ENCODE results near the gene LGR4. TPM values are rescaled to one million over a fixed set of nuclear protein-coding genes. Genes with fewer than 3 reads are reported as not detected.
A peak's percentile ranks its signal among the peaks of the same experiment; 100 is the strongest.
"Not testable (repeated sequence)": the region's sequence is repeated elsewhere in the genome, so short reads cannot be mapped to it uniquely, and the experiment has no call there.

LGR4 gene
- total and polyA plus RNA-seq, 10 of the 15 experiments (the other 5 are each of a cell fraction or from before 2014, with no cell fraction given) = under 0.01 to 0.64 (median 0.04) TPM; not detected in 5

- H4K20me1 ChIP-seq (ENCODE audit: control insufficient read depth, insufficient read depth); H3K27me3 ChIP-seq (replicated peaks in 1 of 2; ENCODE audit: control insufficient read depth in 2 of 2, insufficient read depth in 2 of 2, low read length in 1 of 2); BruUV-seq (replicated peaks); ATAC-seq; H3K9ac ChIP-seq (ENCODE audit: control insufficient read depth, insufficient read depth, low read length); intact Hi-C loops (cut with micrococcal nuclease; ENCODE audit: unreplicated experiment); FAIRE-seq; H3K4me1 ChIP-seq (ENCODE audit: control insufficient read depth, insufficient read depth, low read length); H3K36me3 ChIP-seq (ENCODE audit: control insufficient read depth in 2 of 2, insufficient read depth in 2 of 2, low read length in 1 of 2); H3K27ac ChIP-seq (ENCODE audit: control insufficient read depth, insufficient read depth); RAD21 ChIA-PET (ENCODE audit: unreplicated experiment); H3K79me2 ChIP-seq (ENCODE audit: control insufficient read depth, insufficient read depth, low read length); H3K4me2 ChIP-seq (ENCODE audit: control insufficient read depth, insufficient read depth); H3K4me3 ChIP-seq; POLR2A ChIA-PET; H3K9me3 ChIP-seq (replicated peaks; ENCODE audit: control insufficient read depth, insufficient read depth, low read length); H2AFZ ChIP-seq (ENCODE audit: control insufficient read depth, low read depth, low read length); in situ Hi-C loops (cut with MboI); DNase-seq (ENCODE audit: low read depth, low spot score); SMC1A ChIA-PET (ENCODE audit: uncharacterized antibody, unreplicated experiment): not testable (repeated sequence)
- WGBS (ENCODE audit: insufficient coverage, insufficient replicate concordance, low lambda C conversion rate, missing lambda C conversion rate) = 65% methylated on average over 10 of the region's 10 CpGs
- CTCF ChIA-PET = interaction anchor here (0.7 kb wide), 1 partner anchor 377 kb away, joined by 3 read pairs; no protein-coding TSS in a partner anchor
Observed at GRCh38 chr11:27321340-27321739, 151.2 kb downstream of the LGR4 start.

GRCh38 chr11:27319072-27319471 lies 153.5 kb downstream of the LGR4 start:
- DNase-seq (ENCODE audit: low read depth, low spot score) (peak; percentile 42), FAIRE-seq (no peak), ATAC-seq (peak; percentile 98)
- BruUV-seq (replicated peaks) = no TSS peak
- in situ Hi-C loops (cut with MboI) = no loop called here
- Histone ChIP-seq H3K4me3 (no peak overlapping the region), H3K4me2 (ENCODE audit: control insufficient read depth, insufficient read depth) (no peak overlapping the region), H3K9me3 (replicated peaks; ENCODE audit: control insufficient read depth, insufficient read depth, low read length) (no peaks in the 10 kb centered on the region), H2AFZ (ENCODE audit: control insufficient read depth, low read depth, low read length) (peak overlapping the region; percentile 15; the same call in 1 of the 2 replicates), H3K9ac (ENCODE audit: control insufficient read depth, insufficient read depth, low read length) (no peak overlapping the region), H3K27ac (ENCODE audit: control insufficient read depth, insufficient read depth) (no peak overlapping the region), H3K4me1 (ENCODE audit: control insufficient read depth, insufficient read depth, low read length) (no peaks in the 10 kb centered on the region), H3K27me3 (replicated peaks in 1 of 2; ENCODE audit: control insufficient read depth in 2 of 2, insufficient read depth in 2 of 2, low read length in 1 of 2) (no peaks in the 10 kb centered on the region), H3K36me3 (ENCODE audit: control insufficient read depth in 2 of 2, insufficient read depth in 2 of 2, low read length in 1 of 2) (no peaks in the 10 kb centered on the region), H4K20me1 (ENCODE audit: control insufficient read depth, insufficient read depth) (no peaks in the 10 kb centered on the region), H3K79me2 (ENCODE audit: control insufficient read depth, insufficient read depth, low read length) (no peaks in the 10 kb centered on the region)
- ChIA-PET SMC1A (ENCODE audit: uncharacterized antibody, unreplicated experiment) (interaction anchor here (1.3 to 1.7 kb wide), 2 partner anchors 23 to 78 kb away, joined by 4 to 5 read pairs; no protein-coding TSS in a partner anchor), CTCF (no interaction called here), POLR2A (no interaction called here), RAD21 (ENCODE audit: unreplicated experiment) (interaction anchor here (0.8 to 1.5 kb wide), 2 partner anchors 22 to 85 kb away, joined by 3 to 4 read pairs; no protein-coding TSS in a partner anchor)
- intact Hi-C loops (cut with micrococcal nuclease; ENCODE audit: unreplicated experiment) = no loop called here
- WGBS (ENCODE audit: insufficient coverage, insufficient replicate concordance, low lambda C conversion rate, missing lambda C conversion rate) = 0% methylated on average over 2 of the region's 2 CpGs
- TF ChIP-seq HCFC1 (IDR thresholded peaks at IDR 0.05; ENCODE audit: low read length) (no peak), NFXL1 (IDR thresholded peaks at IDR 0.05; ENCODE audit: borderline replicate concordance) (no peak), CHD1 (IDR thresholded peaks at IDR 0.05; ENCODE audit: low read depth, low read length) (no peak), POLR2A (IDR thresholded peaks at IDR 0.05; ENCODE audit: low read depth, low read length) (no peak), POLR2AphosphoS5 (IDR thresholded peaks at IDR 0.05; ENCODE audit: low read length) (no peak), BCL3 (IDR thresholded peaks at IDR 0.05; ENCODE audit: borderline replicate concordance, insufficient read depth, low read depth, low read length, poor library complexity, severe bottlenecking) (no peak), ELK1 (IDR thresholded peaks at IDR 0.05; ENCODE audit: low read depth, low read length) (no peak), ETV6 (conservative IDR thresholded peaks at IDR 0.05 in 1 of 2, IDR thresholded peaks at IDR 0.05 in 1 of 2; ENCODE audit: borderline replicate concordance in 1 of 2, low read depth in 1 of 2) (no peak; a peak in 1 of 4 replicates), NR2C2 (IDR thresholded peaks at IDR 0.05; ENCODE audit: borderline replicate concordance, control insufficient read depth, insufficient read length, low read depth) (no peak), RUNX3 (IDR thresholded peaks at IDR 0.05; ENCODE audit: low read length) (peak; percentile 68), LARP7 (IDR thresholded peaks at IDR 0.05) (no peak), KLF5 (IDR thresholded peaks at IDR 0.05; ENCODE audit: partially characterized antibody) (no peak), TCF7 (IDR thresholded peaks at IDR 0.05; ENCODE audit: borderline replicate concordance) (peak; percentile 84; the same call in 1 of the 2 replicates), RB1 (IDR thresholded peaks at IDR 0.05; ENCODE audit: borderline replicate concordance) (no peak)

Data from GM12878 (cell line).